Right ventricle myocardium inferior (tissue), 1 donor: ENCODE data around the gene CELF6. TPM values are rescaled to one million over a fixed set of nuclear protein-coding genes. Genes with fewer than 3 reads are reported as not detected.

ENCODE experiments used
- ATAC-seq: fragments of 200-7000 bp; cut with Tn5 transposase; one replicate; pipeline ENCODE4 v1.9.1; 2020; ENCODE audit warnings: mild to moderate bottlenecking, moderate library complexity
- DNase-seq: peaks from one replicate; pipeline ENCODE4 v3.0.0; 2021; ENCODE audit errors: missing footprints
- intact Hi-C: fragments of 100-400 bp; cut with DNase I; formaldehyde crosslinking; loops from one replicate; pipeline ENCODE4 v1.11.0; 2022
- total RNA-seq: library from RNA; stranded (reverse); fragmentation: NEBNext Ultra II Directional; extraction: Animal tissue kit (Norgen Biotek cat#: 25700); gene quantifications from one replicate; pipeline ENCODE4 v1.2.1, GENCODE V29; 2021
- donor health status: DM: no; HTN: yes; CAD: no; lungs with severe emphysema.

CELF6 gene
- total RNA-seq, 1 donor from 2014 or later, result 1.6 TPM

GRCh38 chr15:72323752-72324151 lies 3.8 kb upstream of the CELF6 start:
- DNase-seq (no peak), ATAC-seq (no peak)
- intact Hi-C loops, result no loop called here

DNA sequence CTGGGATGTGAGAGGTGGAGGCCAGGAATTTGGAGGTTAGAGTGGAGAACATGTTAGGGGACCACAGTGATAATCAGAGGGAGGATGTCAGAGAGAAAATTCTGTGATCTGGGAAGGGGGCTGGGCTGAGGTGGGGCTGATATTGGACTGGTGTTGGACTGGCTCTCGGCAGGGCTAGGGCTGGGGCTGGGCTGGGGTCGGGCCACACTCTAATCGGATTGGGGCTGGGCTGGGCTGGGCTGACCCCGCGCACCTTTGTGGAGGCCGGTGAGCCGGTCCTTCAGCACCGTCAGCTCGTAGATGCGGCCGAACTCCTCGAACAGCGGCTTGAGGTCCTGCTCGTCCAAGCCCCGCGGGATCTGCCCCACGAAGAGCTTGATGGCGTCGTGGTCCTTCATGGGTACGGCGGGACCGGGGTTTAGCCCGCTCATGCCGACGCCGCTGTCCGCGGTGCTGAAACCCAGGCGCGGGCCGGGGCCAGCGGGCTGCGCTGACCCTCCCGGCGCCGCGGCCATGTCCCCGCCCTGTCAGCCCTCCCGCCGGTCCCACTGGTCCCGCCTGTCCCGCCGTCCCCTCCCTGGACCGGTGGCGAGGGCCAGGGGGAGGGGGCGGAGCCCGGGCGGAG lies 485 bp downstream of the CELF6 start:
- intact Hi-C loops, result no loop called here

GRCh38 chr15:72318408-72318942 lies 1.5 kb downstream of the CELF6 start:
- intact Hi-C loops, result no loop called here
- ATAC-seq (no peak), DNase-seq (no peak)

More for the DNA sequence above, 485 bp downstream of the CELF6 start:
- ATAC-seq (peak; percentile 90), DNase-seq (peak; percentile 88)

GRCh38 chr15:72315706-72316370 lies 4.1 kb downstream of the CELF6 start:
- no peak for ATAC-seq
- no peak for DNase-seq
- intact Hi-C loops, result no loop called here

DNA sequence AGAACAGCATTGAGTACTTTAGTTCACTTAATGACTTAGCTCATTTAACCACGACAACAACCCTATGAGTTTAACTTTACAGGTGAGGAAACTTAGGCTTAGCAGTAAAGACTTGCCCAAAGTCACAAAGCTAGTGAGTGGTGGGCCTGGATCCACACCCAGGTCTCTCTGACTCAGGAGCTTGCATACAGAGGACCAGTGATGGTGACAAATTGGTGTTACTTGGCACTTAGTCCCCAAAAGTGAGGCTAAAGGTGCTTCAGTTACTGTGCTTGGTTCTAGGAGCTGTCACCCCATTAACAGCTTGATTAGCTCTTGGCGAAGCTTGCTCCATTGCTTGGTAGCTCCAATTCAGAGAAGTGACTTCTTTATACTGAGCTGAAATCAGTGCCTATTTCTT lies 6.1 kb downstream of the CELF6 start:
- ATAC-seq (no peak), DNase-seq (no peak)
- intact Hi-C loops, result no loop called here

- ATAC-seq (no peak), DNase-seq (no peak)
- intact Hi-C loops, result no loop called here
Observed at GRCh38 chr15:72313448-72313840, 6.5 kb downstream of the CELF6 start.

- DNase-seq, result no peak
- intact Hi-C loops, result no loop called here
- peak; percentile 57 for ATAC-seq
Observed at GRCh38 chr15:72312605-72313447, 7.1 kb downstream of the CELF6 start.

GRCh38 chr15:72307026-72307425 lies 12.9 kb downstream of the CELF6 start:
- ATAC-seq (no peak), DNase-seq (no peak)
- intact Hi-C loops, result no loop called here

GRCh38 chr15:72306211-72306785 lies 13.7 kb downstream of the CELF6 start:
- ATAC-seq (no peak), DNase-seq (no peak)
- intact Hi-C loops, result no loop called here

DNA sequence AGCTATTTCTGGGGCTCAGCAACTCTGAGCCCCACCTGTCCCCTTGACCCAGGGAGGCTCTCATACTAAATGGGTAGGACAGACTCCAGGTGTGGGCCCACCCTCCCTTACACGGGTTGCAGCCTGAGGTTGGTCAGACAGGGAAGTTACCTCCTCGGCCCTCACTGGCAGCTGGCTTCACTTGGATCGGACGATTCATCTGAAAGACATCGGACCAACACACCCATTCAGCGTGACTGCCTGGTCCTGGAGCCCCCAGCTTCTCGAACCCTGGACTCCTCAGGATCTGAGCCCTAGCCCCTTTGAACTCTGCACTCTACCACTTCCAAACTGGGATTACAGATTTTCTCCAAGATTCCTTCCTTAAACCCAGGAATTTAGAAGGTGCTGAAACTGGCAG lies 15.4 kb downstream of the CELF6 start:
- DNase-seq, result no peak
- intact Hi-C loops, result no loop called here
- ATAC-seq, result no peak

GRCh38 chr15:72302955-72303354 lies 17.0 kb downstream of the CELF6 start:
- intact Hi-C loops, result no loop called here
- no peak for DNase-seq

DNA sequence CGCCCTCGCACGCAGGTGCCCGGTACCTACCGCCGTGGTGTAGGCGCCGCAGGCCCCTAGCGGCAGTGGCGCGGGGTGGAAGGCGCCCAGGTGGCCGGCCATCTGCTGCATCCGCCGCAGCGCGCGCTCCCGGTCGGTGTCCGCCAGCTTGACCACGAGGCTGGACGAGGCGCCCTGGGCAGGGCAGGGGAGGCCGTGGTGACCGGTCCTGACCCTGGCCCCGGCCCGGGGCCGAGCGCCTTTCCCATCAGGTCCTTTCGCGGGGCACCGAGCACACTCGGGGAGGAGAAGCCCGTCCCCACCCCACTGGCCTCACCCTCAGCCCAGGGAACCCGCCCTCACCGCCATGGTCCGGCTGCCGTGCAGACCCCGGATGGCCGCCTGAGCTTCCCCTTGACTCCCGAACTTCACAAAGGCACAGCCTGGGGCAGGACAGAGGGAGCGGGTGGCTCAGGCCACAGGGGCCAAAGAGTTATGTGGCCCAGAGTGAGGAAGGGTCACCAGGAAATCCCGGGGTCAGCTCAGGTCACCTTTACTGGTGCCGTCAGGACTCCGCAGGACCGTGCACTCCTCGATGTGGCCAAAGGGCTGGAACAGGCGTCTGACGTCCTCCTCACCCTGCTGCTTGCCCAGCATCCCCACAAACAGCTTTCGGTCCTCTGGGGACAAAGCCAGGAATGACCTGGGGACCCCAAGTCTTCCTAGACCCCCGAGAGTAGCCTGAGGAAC lies 30.2 kb downstream of the CELF6 start:
- no peak for ATAC-seq
- intact Hi-C loops, result no loop called here
- peak; percentile 54 for DNase-seq

More at GRCh38 chr15:72302955-72303354, 17.0 kb downstream of the CELF6 start:
- no peak for ATAC-seq

GRCh38 chr15:72288796-72289596 lies 31.0 kb downstream of the CELF6 start:
- no peak for ATAC-seq
- intact Hi-C loops, result no loop called here
- DNase-seq, result peak; percentile 34

- no peak for ATAC-seq
- intact Hi-C loops, result loop anchor here (2.0 kb wide), 1 partner anchor 87 kb away; no protein-coding TSS in a partner anchor
- DNase-seq, result peak; percentile 70
Observed at GRCh38 chr15:72285927-72286516, 33.9 kb downstream of the CELF6 start.

DNA sequence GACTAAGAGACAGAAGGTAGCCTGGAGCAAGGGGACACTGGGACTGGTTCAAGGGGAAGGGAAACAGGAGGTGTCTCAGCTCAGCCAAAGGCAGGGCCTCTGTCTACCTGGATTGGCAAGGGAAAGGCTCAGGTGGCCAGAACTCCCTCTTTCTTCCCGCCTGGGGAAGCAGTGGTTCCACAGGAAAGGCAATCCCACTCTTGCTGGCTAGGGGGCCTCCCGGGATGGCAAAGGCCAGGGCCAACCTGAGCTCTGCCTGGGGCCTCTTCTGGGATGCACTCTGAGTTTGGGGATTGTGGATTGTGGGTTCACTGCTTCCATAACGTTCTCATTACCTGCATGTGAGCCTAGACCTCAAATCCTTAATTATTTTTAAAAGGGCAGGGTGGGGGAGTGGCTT lies 34.6 kb downstream of the CELF6 start:
- no peak for DNase-seq
- intact Hi-C loops, result no loop called here
- no peak for ATAC-seq

GRCh38 chr15:72284781-72285180 lies 35.2 kb downstream of the CELF6 start:
- ATAC-seq (no peak), DNase-seq (no peak)
- intact Hi-C loops, result no loop called here

DNA sequence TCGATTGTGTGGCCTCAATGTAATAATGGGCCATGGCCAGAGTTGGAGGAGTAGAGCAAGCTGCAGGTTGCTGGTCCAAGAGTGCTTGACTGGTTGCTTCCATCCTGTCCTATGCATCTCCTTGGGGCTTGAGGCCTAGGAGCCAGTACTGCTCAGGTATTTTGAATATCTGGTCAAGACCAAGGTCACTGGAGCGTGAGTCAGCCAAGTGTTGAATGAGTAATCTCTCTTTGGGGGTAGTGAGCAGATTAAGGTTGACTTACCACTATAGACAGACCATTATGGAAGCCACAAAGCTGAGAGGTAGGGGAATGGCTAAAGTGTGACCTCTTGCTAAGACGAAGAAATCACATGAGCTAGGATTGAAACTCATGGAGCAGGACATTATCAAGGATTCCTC lies 38.2 kb downstream of the CELF6 start:
- ATAC-seq (no peak), DNase-seq (no peak)
- intact Hi-C loops, result no loop called here
